ENCODE results near the gene CAMK1D.
"Not testable (repeated sequence)": the region's sequence is repeated elsewhere in the genome, so short reads cannot be mapped to it uniquely, and the experiment has no call there.

CAMK1D gene

GRCh38 chr10:12710594-12711349, 361.4 kb downstream of the CAMK1D start:
- peak; percentile 35 for DNase-seq

- DNase-seq, result no peak
These were observed 362.0 kb downstream of the CAMK1D start for GRCh38 chr10:12711350-12711708.

- DNase-seq, result peak; percentile 26
These were observed 363.1 kb downstream of the CAMK1D start for GRCh38 chr10:12712293-12712983.

- not testable (repeated sequence) for DNase-seq
These were observed 363.6 kb downstream of the CAMK1D start for GRCh38 chr10:12712984-12713316.

- DNase-seq, result no peak
These were observed 366.7 kb downstream of the CAMK1D start for GRCh38 chr10:12716042-12716441.

GRCh38 chr10:12717981-12718707, 368.8 kb downstream of the CAMK1D start:
- DNase-seq, result no peak

- DNase-seq, result no peak
These were observed 370.0 kb downstream of the CAMK1D start for GRCh38 chr10:12719365-12719764.

- no peak for DNase-seq
These were observed 371.1 kb downstream of the CAMK1D start for GRCh38 chr10:12720217-12720981.

- DNase-seq, result no peak
These were observed 372.0 kb downstream of the CAMK1D start for GRCh38 chr10:12721334-12721733.

GRCh38 chr10:12723220-12723619, 373.9 kb downstream of the CAMK1D start:
- DNase-seq, result no peak

- no peak for DNase-seq
These were observed 375.6 kb downstream of the CAMK1D start for GRCh38 chr10:12724807-12725579.

- DNase-seq, result not testable (repeated sequence)
These were observed 376.2 kb downstream of the CAMK1D start for GRCh38 chr10:12725580-12725888.

GRCh38 chr10:12726971-12727831, 377.9 kb downstream of the CAMK1D start:
- DNase-seq, result no peak

GRCh38 chr10:12727832-12728215, 378.5 kb downstream of the CAMK1D start:
- no peak for DNase-seq

- no peak for DNase-seq
These were observed 379.1 kb downstream of the CAMK1D start for GRCh38 chr10:12728494-12728893.

GRCh38 chr10:12729885-12730284, 380.5 kb downstream of the CAMK1D start:
- DNase-seq, result no peak

GRCh38 chr10:12730809-12731519, 381.6 kb downstream of the CAMK1D start:
- no peak for DNase-seq

- DNase-seq, result no peak
These were observed 383.9 kb downstream of the CAMK1D start for GRCh38 chr10:12733271-12733670.

GRCh38 chr10:12735843-12736462, 386.6 kb downstream of the CAMK1D start:
- DNase-seq, result no peak

GRCh38 chr10:12740813-12741212, 391.5 kb downstream of the CAMK1D start:
- no peak for DNase-seq
